Smooth muscle cell (in vitro differentiated cells): ENCODE measurements around the gene KRT3. TPM values are rescaled to one million over a fixed set of nuclear protein-coding genes. Genes with fewer than 3 reads are reported as not detected.

Experiments used
- DNase-seq: peaks from one replicate; lab custom pipeline; 2025; ENCODE audit not compliant: unreplicated experiment; lab: John Stamatoyannopoulos, UW
- H2AFZ ChIP-seq: fragments of 200-600 bp; sonication (generic); 2 replicates; pipeline ENCODE4 v1.6.0; 2016; ENCODE audit warnings: antibody characterized with exemption, low read depth, mild to moderate bottlenecking
- H3F3A ChIP-seq: fragments of 200-600 bp; sonication (generic); 2 replicates; pipeline ENCODE4 v1.6.0; 2017; ENCODE audit warnings: antibody characterized with exemption, low read depth
- H3K27ac ChIP-seq: fragments of 200-600 bp; sonication (generic); 2 replicates; pipeline ENCODE4 v1.5.1; 2016; ENCODE audit warnings: low read depth, mild to moderate bottlenecking
- H3K27me3 ChIP-seq: fragments of 200-600 bp; sonication (generic); 2 replicates; pipeline ENCODE4 v1.6.1; 2016; ENCODE audit warnings: low read depth, mild to moderate bottlenecking
- H3K36me3 ChIP-seq: fragments of 200-600 bp; sonication (generic); 2 replicates; pipeline ENCODE4 v1.5.1; 2016; ENCODE audit warnings: low read depth
- H3K4me1 ChIP-seq: fragments of 200-600 bp; sonication (generic); 2 replicates; pipeline ENCODE4 v1.5.1; 2016; ENCODE audit warnings: low read depth
- H3K4me2 ChIP-seq: fragments of 200-600 bp; sonication (generic); 2 replicates; pipeline ENCODE4 v1.6.0; 2016; ENCODE audit warnings: mild to moderate bottlenecking
- H3K4me3 ChIP-seq: fragments of 200-600 bp; sonication (generic); 2 replicates; pipeline ENCODE4 v1.5.1; 2016; ENCODE audit warnings: mild to moderate bottlenecking
- H3K79me2 ChIP-seq: fragments of 200-600 bp; sonication (generic); 2 replicates; pipeline ENCODE4 v1.6.0; 2016; ENCODE audit warnings: low read depth, mild to moderate bottlenecking
- H3K9ac ChIP-seq: fragments of 200-600 bp; sonication (generic); 2 replicates; pipeline ENCODE4 v1.6.0; 2016; ENCODE audit warnings: low read depth
- H3K9me3 ChIP-seq: fragments of 200-600 bp; sonication (generic); replicated peaks from 2 replicates; pipeline ENCODE4 v1.5.1; 2016; ENCODE audit warnings: low read depth
- H4K20me1 ChIP-seq: fragments of 200-600 bp; sonication (generic); 2 replicates; pipeline ENCODE4 v1.6.0; 2016; ENCODE audit warnings: low read depth
- WGBS: methylation state at CpG from one replicate; pipeline ENCODE4 v1.1.7; 2016; ENCODE audit warnings: low lambda C conversion rate; 5-methylcytosine and 5-hydroxymethylcytosine counted together
- polyA plus RNA-seq: library from polyadenylated mRNA; unstranded; fragments of >200 nt; fragmentation: Nextera tagmentation; extraction: Ambion mirVana; gene quantifications from 2 replicates; pipeline ENCODE4 v1.2.1, GENCODE V29; 2016
- total RNA-seq: library from RNA; depleted of rRNA; stranded (reverse); fragments of >200 nt; gene quantifications from 2 replicates; pipeline ENCODE4 v1.2.3, GENCODE V29; 2014
- TF ChIP-seq, protein P1 (sequence below): fragments of 200-600 bp; sonication (generic); IDR thresholded peaks from 2 replicates; pipeline ENCODE4 v1.5.1; 2017; ENCODE audit warnings: borderline replicate concordance, mild to moderate bottlenecking, antibody characterized with exemption; ENCODE audit not compliant: insufficient read depth, poor library complexity, severe bottlenecking

The KRT3 gene
- total RNA-seq (not detected in 2 replicates), polyA plus RNA-seq (not detected in 2 replicates)

DNA sequence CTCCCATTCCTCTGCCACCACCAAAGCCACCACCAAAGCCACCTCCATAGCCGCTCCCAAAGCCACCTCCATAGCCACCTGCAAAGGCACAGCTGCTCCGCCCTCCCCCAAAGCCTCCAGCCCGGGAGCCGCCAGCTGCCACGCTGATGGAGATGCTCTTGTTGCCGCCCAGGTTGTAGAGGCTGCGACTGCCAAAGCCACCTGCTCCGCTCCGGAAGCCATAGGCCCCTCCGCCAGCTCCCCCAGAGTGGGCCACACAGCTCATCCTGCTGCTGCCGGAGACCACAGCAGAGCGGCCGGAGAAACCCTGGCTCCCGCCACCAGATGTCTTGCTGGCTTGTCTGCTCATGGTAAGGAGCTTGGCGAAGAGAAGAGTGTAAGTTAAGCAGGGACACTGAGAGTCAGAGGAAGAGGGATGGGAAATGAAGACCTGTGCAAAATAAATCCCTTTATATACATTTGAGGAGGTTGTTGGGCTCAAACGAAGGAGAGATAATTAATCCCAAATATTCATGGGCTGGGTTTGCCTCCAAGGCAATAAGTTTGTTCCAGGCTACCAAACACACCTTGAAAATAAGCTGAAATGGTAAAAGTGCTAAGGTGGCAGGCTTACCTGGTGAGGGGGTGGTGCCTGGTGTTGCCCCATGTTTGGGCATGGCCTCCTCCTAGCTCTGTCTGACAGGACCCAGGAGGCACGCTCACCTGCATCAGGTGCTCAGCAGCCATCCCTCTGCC, at the start of gene KRT3:
Gene KRT3, minus strand, starts transcription at position 424 of the 735 bp plus-strand sequence. Its CDS starts 75 bp downstream, at position 349.
- DNase-seq, result no peak
- Histone ChIP-seq H3K4me1 (no peaks in the 10 kb centered on the region), H3K9me3 (no peaks in the 10 kb centered on the region), H4K20me1 (no peaks in the 10 kb centered on the region), H3K27ac (no peak within 1 kb of the TSS), H3K4me3 (no peak within 1 kb of the TSS), H2AFZ (no peak within 1 kb of the TSS), H3K4me2 (no peak within 1 kb of the TSS), H3K27me3 (no peaks in the 10 kb centered on the region), H3K36me3 (no peaks in the 10 kb centered on the region), H3K79me2 (no peaks in the 10 kb centered on the region), H3K9ac (no peak within 1 kb of the TSS), H3F3A (no peaks in the 10 kb centered on the region)
- TF ChIP-seq, protein P1, sequence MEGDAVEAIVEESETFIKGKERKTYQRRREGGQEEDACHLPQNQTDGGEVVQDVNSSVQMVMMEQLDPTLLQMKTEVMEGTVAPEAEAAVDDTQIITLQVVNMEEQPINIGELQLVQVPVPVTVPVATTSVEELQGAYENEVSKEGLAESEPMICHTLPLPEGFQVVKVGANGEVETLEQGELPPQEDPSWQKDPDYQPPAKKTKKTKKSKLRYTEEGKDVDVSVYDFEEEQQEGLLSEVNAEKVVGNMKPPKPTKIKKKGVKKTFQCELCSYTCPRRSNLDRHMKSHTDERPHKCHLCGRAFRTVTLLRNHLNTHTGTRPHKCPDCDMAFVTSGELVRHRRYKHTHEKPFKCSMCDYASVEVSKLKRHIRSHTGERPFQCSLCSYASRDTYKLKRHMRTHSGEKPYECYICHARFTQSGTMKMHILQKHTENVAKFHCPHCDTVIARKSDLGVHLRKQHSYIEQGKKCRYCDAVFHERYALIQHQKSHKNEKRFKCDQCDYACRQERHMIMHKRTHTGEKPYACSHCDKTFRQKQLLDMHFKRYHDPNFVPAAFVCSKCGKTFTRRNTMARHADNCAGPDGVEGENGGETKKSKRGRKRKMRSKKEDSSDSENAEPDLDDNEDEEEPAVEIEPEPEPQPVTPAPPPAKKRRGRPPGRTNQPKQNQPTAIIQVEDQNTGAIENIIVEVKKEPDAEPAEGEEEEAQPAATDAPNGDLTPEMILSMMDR, result no peak
- WGBS, result 96% methylated on average over 17 of the region's 17 CpGs

DNA sequence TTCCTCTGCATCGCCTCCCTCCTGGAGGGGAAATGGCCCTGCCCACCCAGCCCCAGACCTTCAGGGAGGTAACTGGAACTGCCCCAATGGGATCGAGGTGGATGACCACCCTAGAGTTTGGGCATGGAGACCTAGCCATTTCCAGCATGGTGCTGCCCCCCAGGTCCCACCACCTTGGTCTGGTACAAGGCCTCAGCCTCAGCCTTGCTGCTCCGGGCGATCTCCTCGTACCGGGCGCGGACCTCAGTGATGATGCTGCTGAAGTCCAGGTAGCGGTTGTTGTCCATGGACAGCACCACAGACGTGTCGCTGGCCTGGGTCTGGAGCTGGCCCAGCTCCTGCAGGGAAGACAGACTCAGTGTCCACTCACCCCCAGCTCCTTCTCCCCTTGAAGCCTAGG, 48.5 kb upstream of the KRT3 start:
- H3K4me1 ChIP-seq, result no peaks in the 10 kb centered on the region
- TF ChIP-seq, protein P1, result no peak
- DNase-seq, result no peak
- H3K4me3 ChIP-seq, result no peak overlapping the region
- no peak overlapping the region for H3K9ac ChIP-seq
- WGBS, result 97% methylated on average over 11 of the region's 11 CpGs
- H3K27ac ChIP-seq, result no peak overlapping the region
- H3F3A ChIP-seq, result no peaks in the 10 kb centered on the region
- H3K79me2 ChIP-seq, result no peaks in the 10 kb centered on the region
- no peak overlapping the region for H3K4me2 ChIP-seq
- no peaks in the 10 kb centered on the region for H3K27me3 ChIP-seq
- H2AFZ ChIP-seq, result no peak overlapping the region
- H3K36me3 ChIP-seq, result no peaks in the 10 kb centered on the region
- no peaks in the 10 kb centered on the region for H3K9me3 ChIP-seq
- no peaks in the 10 kb centered on the region for H4K20me1 ChIP-seq

- WGBS, result 87% methylated on average over 18 of the region's 18 CpGs
- no peak overlapping the region for H3K4me3 ChIP-seq
- TF ChIP-seq, protein P1, result no peak
- H3F3A ChIP-seq, result peaks cover 4% of the 10 kb centered on the region
- no peaks in the 10 kb centered on the region for H3K79me2 ChIP-seq
- no peaks in the 10 kb centered on the region for H3K36me3 ChIP-seq
- H4K20me1 ChIP-seq, result no peaks in the 10 kb centered on the region
- H2AFZ ChIP-seq, result no peak overlapping the region
- no peaks in the 10 kb centered on the region for H3K9me3 ChIP-seq
- no peak overlapping the region for H3K9ac ChIP-seq
- no peak for DNase-seq
- peaks cover 16% of the 10 kb centered on the region for H3K4me1 ChIP-seq
- no peaks in the 10 kb centered on the region for H3K27me3 ChIP-seq
- no peak overlapping the region for H3K4me2 ChIP-seq
- no peak overlapping the region for H3K27ac ChIP-seq
Observed at GRCh38 chr12:52839436-52840105, 43.7 kb upstream of the KRT3 start.
